ENCODE results near the gene RBM4B.

DNA sequence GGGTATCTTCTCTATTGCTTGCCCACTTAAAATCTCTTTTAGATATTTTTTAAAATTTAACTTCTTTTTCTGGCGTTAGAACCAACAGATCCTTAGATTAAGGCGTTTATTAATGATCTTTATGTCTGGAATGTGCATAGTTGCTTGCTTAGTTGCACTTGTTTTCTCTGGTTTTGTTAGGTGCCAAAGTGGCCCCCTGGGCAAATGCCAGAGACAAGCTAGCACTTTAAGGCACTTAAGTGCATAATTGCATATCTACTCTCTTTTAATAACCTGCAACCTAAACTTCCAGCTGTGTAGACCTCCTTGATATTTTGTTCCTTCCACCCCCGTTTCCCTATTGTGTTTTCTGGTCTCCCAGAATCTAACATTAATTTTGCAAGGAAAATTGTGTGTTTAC is 35.9 kb downstream of the RBM4B start:
- TF ChIP-seq CTCF (IDR thresholded peaks at IDR 0.05; ENCODE audit: low read length) = no peak
- no peak for TF ChIP-seq EZH2 (optimal IDR thresholded peaks at IDR 0.05; ENCODE audit: low read depth, low read length)
